Measurements from ENCODE around the gene KLK11.

GRCh38 chr19:51006406-51006805 is 20.0 kb downstream of the KLK11 start:
- no peak for TF ChIP-seq CTCF (IDR thresholded peaks at IDR 0.05; ENCODE audit: low read depth, low read length, missing input control)
- TF ChIP-seq TAF1 (conservative IDR thresholded peaks at IDR 0.05) = no peak
- TF ChIP-seq MAX (IDR thresholded peaks at IDR 0.05) = no peak
- TF ChIP-seq JUND (IDR thresholded peaks at IDR 0.05) = no peak
- no peak for TF ChIP-seq RAD21 (IDR thresholded peaks at IDR 0.05)
- no peak for TF ChIP-seq REST (IDR thresholded peaks at IDR 0.05)

All from liver (tissue), 3 donors.